ENCODE results near the gene ZBTB24.

- TF ChIP-seq CTCF (IDR thresholded peaks at IDR 0.05) (no peak), POLR2A (IDR thresholded peaks at IDR 0.05) (no peak)
Observed at GRCh38 chr6:109458774-109459531, 24.1 kb downstream of the ZBTB24 start.

Measured in thyroid gland (tissue), 4 donors.